ELR (cell line): Measurements from ENCODE around the gene DLK1.

Experiments used
- DNase-seq: peaks from one replicate; pipeline ENCODE4 v3.0.0-alpha.2; 2015; ENCODE audit warnings: low read depth

Gene DLK1

DNA sequence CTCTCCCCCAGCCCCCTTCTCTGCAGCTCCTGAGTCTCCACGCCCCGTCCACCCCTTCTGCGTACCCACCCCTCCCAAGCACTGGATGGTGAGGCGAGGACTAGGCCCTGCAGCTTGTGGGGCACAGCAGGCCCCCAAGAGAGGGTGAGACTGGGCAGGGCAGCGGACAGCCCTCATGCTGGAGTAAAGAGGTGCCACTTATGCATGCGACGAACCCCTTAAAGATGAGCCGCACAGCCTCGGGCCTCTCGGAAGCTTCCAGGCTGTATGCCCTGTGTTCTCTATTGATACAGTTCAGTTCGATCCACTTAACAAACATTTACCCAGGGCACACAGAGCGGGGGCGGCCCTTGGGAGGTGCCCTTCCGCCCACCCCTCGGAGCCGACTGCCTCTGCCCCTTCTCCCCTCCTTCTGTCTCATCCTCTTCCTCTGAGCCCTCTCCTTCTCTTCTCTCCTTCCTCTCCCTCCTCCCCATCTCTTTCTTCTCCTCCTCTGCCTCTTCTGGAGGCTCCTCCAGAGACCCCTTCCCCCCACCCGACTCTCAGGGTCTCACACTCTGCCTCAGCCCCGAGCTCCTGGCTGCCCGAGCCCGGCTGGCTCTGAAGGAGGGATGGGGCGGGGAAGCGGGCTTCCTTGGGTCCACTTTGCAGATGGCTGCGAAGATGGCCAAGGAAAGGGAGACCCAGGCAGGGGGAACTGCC is 32.7 kb upstream of the DLK1 start:
- DNase-seq, result no peak

DNA sequence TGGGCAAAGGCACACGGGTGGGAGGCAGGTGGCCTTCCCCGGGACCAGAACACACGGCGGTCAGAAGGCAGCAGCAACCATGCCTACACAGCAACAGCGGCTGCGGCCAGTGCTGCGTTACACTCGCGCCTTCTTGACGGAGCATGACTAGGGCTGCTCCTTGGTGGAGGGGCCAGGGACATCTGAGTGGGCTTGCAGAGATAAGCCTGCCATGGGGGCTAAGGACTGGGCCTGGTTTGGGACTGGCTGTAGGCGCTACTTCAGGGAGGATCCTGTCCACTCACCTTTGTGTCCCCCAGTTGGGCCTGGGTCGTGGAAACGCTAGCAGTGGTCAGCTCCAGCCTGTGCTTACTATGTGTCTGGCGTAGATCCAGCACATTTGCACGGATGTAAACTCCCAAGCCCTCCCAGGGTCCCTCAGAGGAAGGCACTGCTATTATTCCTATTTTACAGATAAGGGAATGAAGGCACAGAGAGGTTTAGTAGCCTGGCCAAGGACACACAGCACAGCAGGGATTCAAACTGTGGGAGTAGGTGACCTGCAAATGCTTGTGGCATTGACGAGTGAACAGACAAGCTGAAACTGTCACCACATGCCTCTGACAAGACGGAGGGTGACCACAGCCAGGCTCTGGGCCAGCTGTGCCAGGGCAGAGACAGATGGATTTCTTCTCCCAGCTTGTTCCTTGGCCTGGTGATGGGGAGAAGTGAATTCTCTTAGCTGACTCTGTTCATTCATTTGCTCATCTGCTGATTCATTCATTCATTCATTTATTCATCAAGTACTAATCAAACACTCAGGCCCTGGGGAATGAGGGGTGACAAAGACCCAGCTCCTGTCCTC is 31.9 kb upstream of the DLK1 start:
- no peak for DNase-seq

DNA sequence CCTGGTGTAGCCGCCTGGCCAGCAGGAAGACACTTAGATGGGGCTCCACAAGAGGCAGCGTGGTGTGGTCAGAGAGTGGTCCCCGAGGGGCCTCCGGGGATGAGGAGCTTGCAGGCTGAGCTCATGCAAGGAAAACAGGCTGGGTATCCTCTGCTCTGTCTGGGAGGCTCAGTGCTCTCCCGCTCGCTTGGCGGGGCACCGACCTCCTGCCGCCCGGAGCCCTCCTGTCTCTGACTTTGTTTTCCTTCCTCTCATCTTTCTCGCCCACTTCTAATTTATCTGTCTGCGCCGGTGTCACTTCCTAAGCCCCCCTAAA is 31.3 kb upstream of the DLK1 start:
- DNase-seq, result no peak

GRCh38 chr14:100696008-100696407 is 30.7 kb upstream of the DLK1 start:
- no peak for DNase-seq

DNA sequence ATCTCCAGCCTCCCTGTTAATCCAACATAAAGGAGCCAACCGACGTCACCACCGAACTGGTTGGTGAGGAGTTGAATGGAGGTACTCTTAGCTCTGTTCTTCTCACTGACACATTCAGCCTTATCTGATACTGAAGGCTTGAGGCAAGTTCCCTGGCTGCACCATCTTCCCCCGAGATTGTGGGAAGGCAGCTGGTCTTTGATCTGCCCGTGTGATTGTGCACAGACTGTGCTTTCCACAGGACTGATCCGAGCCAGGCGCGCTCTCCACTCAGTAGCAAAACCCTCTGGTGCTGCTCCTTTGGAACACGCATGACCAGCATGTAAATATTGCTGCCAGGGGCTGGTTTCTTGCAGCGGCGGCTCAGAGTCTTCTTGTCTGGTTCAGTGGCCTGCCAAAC is 30.1 kb upstream of the DLK1 start:
- no peak for DNase-seq

- DNase-seq, result no peak
Observed at GRCh38 chr14:100698066-100698465, 28.6 kb upstream of the DLK1 start.

DNA sequence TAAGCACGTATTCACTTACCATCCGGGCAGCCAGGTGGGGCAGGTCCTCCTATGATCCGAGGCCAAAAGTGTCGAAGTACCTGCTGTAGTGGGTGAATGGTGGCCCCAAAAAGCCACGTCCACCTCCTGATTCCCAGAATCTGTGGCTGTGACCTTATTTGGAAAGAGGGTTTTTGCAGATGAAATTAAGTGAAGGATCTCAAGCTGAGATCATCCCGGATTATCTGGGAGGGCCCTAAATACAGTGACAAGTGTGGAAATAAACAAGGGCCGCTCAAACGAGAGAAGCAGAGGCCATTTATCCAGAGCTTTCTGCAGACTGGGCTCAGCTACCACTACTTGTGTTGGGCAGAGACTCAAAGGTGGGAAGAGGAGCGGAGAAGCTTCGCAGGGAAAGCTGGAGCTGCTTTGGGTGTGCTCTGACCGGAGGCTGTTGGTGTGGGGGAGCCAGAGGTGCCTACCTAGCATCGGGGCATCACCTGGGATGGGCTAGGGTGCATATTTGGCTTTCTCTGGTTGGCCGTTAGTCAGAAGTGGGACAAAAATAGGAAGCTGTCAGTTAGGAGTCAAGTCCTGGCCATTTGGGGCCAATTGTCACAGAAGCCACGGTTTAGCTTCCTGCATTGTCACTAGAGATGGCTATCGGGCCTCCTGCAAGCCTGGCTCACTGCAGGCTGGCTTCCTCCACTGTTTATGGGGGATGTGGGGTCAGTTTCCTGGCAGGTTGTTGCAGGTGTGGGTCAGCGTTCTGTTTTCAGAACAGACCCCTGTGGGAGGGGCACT is 27.8 kb upstream of the DLK1 start:
- DNase-seq, result no peak

DNA sequence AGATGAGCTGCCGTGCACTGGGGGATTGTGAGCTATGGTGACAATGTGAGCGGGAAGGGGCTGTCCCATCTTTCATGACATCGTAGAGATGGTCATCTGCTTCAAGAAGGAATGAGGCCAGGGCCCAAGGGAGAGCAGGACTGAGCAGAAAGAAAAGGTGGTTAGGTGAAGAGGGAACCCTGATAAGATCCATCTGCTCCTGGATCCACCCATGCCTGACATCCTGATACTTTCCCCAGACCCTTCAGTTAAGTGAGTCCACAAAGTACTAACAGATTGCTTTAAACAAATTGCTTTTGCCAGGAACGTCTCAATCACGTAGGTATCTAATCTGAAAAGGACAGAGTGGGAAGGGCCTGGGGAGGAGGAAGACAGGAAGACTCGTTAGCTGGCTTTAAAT is 25.4 kb upstream of the DLK1 start:
- DNase-seq, result no peak

DNA sequence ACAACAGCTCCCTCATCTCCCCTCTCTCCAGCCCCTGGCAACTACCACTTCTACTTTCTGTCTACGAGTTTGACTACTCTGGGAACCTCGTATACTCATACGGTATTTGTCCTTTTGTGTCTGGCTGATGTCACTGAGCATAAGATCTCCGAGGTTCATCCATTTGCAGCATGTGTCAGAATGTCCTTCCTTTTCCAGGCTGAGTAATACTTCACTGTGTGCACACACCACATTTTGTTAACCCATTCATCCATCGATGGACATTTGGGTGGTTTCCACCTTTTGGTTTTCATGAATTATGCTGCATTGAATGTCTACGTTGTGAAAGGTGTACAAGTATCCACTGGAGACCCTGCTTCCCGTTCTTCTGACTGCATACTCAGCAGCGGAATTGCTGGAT is 24.1 kb upstream of the DLK1 start:
- DNase-seq, result no peak

DNA sequence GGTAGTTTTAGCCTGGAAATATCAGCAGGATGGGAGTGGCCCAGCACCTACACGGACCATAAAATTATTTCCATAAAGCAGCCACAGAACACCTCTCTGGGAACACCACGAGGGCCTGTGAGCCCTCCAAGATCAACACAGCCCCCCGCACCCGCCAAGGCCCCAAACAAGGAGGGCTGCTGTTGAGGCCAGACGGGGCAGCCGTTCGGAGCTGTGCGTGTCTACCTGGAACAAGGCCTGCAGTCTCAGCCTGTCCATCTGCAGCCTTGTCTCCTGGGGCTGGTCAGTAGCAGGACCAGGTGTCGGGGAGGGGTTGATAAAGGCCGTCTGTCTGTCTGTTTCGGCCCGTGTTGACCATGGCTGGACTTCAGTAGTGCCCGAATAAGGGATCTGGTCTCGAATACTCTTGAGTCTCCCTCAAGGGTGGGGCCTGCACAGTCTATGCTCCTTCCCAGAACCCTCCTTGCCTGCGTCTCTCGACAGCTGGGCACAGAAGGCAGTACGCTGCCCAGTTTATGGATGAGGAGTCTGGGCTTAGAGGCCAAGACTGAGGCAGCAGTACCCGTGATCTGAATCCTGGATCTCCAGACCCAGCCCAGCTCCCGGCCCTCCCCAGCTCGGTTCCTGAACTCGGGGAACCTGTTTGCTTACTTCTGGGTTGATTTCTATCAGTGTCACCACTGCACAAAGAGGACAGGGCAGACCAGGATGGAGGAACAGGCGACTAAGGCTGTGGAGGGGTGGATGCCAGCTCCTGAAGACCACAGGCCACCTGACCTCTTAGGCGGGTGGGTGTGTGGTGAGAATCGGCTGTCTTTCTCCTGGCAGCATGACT is 23.1 kb upstream of the DLK1 start:
- DNase-seq, result no peak

DNA sequence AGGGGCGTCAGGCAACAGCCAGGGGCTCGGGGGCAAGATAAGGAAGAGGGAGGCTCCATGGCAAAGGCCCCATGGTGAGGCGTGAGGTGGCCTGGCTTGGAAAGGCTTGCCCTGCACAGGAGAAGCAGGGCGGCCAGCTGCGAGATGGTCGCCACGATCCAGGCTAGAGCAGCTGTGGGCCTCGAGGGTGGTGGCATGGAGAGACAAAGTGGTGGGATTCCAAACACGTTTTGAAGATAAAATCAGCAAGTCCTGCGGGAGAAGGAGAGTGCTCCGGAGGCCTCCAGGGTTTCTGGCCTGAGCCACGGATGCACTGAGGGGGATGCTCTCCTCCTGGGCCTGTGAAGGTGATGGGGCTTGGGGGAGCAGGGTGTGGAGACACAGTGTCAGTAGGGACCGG is 20.5 kb upstream of the DLK1 start:
- DNase-seq, result no peak

GRCh38 chr14:100706860-100707259 is 19.8 kb upstream of the DLK1 start:
- no peak for DNase-seq

DNA sequence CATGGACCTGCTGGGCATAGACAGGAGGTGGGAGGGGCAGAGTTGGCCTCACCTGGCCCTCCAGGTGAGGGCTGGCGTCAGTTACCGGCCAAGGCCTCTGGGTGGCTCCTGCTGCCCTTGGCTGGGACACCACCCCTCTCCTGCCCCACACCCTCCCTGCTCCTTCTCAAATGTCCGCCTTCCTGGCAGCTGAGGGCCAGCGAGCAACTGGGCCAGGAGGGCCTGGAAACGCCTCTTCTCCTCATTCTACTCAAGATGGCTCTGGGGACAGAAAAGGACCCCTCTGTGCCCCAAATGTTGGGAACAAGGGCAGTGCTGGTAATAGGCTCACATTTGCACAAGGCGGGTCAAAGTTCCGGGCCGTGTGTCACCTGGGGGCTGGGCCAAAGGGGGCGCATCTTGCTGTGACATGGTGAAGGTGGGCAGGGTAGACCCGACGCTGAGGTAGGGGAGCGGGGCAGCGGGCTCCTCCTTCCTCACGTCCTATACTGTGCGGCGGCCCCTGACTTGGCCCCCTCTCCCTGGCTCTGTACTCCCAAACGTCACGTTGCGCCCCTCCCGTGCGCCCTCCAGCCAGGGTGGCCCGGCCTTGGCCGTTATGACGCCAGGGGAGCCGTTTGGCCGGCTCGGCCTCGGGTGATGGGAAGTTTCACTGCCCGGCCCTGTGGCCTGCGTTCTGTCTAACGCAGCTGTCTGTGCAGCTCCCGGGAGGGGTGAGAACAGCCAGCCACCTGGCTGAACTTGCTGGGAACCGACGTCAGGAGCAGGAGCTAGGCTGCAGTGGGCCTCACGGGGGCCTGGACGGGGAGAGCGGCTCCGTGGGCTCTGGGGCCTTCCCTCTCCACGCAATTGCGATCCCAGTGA is 18.0 kb upstream of the DLK1 start:
- DNase-seq, result no peak

- peak; percentile 25 for DNase-seq
Observed at GRCh38 chr14:100709289-100710284, 17.1 kb upstream of the DLK1 start.

GRCh38 chr14:100710391-100710790 is 16.3 kb upstream of the DLK1 start:
- no peak for DNase-seq

- no peak for DNase-seq
Observed at GRCh38 chr14:100710826-100711462, 15.7 kb upstream of the DLK1 start.

- no peak for DNase-seq
Observed at GRCh38 chr14:100711493-100711892, 15.2 kb upstream of the DLK1 start.

GRCh38 chr14:100712490-100712889 is 14.2 kb upstream of the DLK1 start:
- DNase-seq, result no peak

DNA sequence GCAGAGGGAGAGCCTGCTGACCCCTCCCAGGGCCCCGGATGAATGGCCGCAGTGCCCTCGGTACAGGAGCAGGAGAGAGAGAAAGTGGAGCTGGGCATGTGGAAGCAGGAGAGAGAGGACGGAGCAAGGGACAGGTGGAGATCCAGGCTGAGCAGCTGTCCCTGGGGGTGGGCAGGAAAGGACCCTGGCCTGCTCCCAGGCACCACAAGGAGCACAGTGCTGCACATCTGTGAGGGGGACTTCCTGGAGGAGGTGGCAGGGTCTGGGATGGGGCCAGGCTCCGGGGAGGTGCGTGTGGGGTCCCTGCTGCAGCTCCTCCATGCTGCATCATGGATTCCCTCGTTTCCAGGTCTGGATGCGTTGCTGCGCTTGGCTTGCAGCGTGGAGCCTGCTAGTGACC is 13.0 kb upstream of the DLK1 start:
- no peak for DNase-seq
